D721Med (cell line): ENCODE data around the gene MUC5AC.

Source experiments
- DNase-seq: peaks from one replicate; pipeline ENCODE4 v3.0.0; 2011; ENCODE audit warnings: low spot score; ENCODE audit not compliant: insufficient read length
- FAIRE-seq: peaks from 2 replicates; lab custom pipeline; 2011; peaks lifted over from hg19 to GRCh38; lab: Jason Lieb, UNC
- CTCF ChIP-seq: IDR thresholded peaks from 2 replicates; pipeline ENCODE4 v1.5.1; 2012; ENCODE audit warnings: mild to moderate bottlenecking, control low read depth; ENCODE audit not compliant: insufficient read depth; ENCODE audit errors: missing control alignments

The MUC5AC gene

GRCh38 chr11:1218256-1218787 is 60.6 kb downstream of the MUC5AC start:
- DNase-seq (no peak), FAIRE-seq (no peak)
- no peak for TF ChIP-seq CTCF

- TF ChIP-seq CTCF, result no peak
- no peak for DNase-seq
- FAIRE-seq, result no peak
These were observed 61.2 kb downstream of the MUC5AC start for GRCh38 chr11:1218788-1219445.

- DNase-seq (no peak), FAIRE-seq (no peak)
- TF ChIP-seq CTCF, result no peak
These were observed 61.7 kb downstream of the MUC5AC start for GRCh38 chr11:1219446-1219833.

GRCh38 chr11:1219834-1220815 is 62.4 kb downstream of the MUC5AC start:
- no peak for FAIRE-seq
- no peak for TF ChIP-seq CTCF
- DNase-seq, result no peak

GRCh38 chr11:1220941-1221721 is 63.4 kb downstream of the MUC5AC start:
- DNase-seq (no peak), FAIRE-seq (no peak)
- TF ChIP-seq CTCF, result no peak

- TF ChIP-seq CTCF, result no peak
- no peak for DNase-seq
- FAIRE-seq, result no peak
These were observed 64.1 kb downstream of the MUC5AC start for GRCh38 chr11:1221848-1222311.
